Keratinocyte (primary cell): ENCODE data around the gene MFAP2. TPM values are rescaled to one million over a fixed set of nuclear protein-coding genes. Genes with fewer than 3 reads are reported as not detected.
"Not testable (repeated sequence)": the region's sequence is repeated elsewhere in the genome, so short reads cannot be mapped to it uniquely, and the experiment has no call there.

ENCODE experiments used
- DNase-seq: peaks from one replicate; pipeline ENCODE4 v3.0.0-alpha.2; 2011; ENCODE audit warnings: low read depth, missing footprints, low spot score
- FAIRE-seq: peaks from 2 replicates; lab custom pipeline; 2011; peaks lifted over from hg19 to GRCh38; lab: Jason Lieb, UNC
- H2AFZ ChIP-seq: 2 replicates; pipeline ENCODE4 v1.6.0; 2012; ENCODE audit warnings: low read length, control low read depth, inconsistent platforms; ENCODE audit not compliant: control insufficient read depth
- H3K27ac ChIP-seq: 2 replicates; pipeline ENCODE4 v1.5.1; 2011; ENCODE audit warnings: low read length; ENCODE audit not compliant: control insufficient read depth, insufficient read depth
- H3K27me3 ChIP-seq: 3 replicates; pipeline ENCODE4 v1.6.0; 2011; ENCODE audit warnings: low read length; ENCODE audit not compliant: control insufficient read depth, insufficient read depth; ENCODE audit errors: extremely low read depth
- H3K36me3 ChIP-seq, 2 experiments: 2 replicates in 1 of 2; 3 replicates in 1 of 2; pipeline ENCODE4 v1.5.1; 2011; ENCODE audit warnings: low read length in 2 of 2, mild to moderate bottlenecking in 1 of 2; ENCODE audit not compliant: control insufficient read depth in 2 of 2, insufficient read depth in 2 of 2; ENCODE audit errors: extremely low read depth in 1 of 2
- H3K4me1 ChIP-seq: 3 replicates; pipeline ENCODE4 v1.5.1; 2011; ENCODE audit warnings: low read length; ENCODE audit not compliant: control insufficient read depth, insufficient read depth; ENCODE audit errors: extremely low read depth
- H3K4me2 ChIP-seq: 3 replicates; pipeline ENCODE4 v1.6.0; 2011; ENCODE audit warnings: low read depth, low read length; ENCODE audit not compliant: control insufficient read depth, insufficient read depth; ENCODE audit errors: extremely low read depth
- H3K4me3 ChIP-seq, 3 experiments: fragments of 200-600 bp in 1 of 3; sonication (generic) in 1 of 3; 2 replicates in 2 of 3; 3 replicates in 1 of 3; pipeline ENCODE4 v1.5.1; 2011 to 2016; ENCODE audit warnings: low read length in 3 of 3, mild to moderate bottlenecking in 3 of 3, control low read depth in 2 of 3, inconsistent platforms in 1 of 3, low read depth in 1 of 3, mixed read lengths in 1 of 3, mixed run types in 1 of 3, moderate library complexity in 1 of 3; ENCODE audit not compliant: control insufficient read depth in 2 of 3, insufficient read depth in 2 of 3; ENCODE audit errors: extremely low read depth in 1 of 3
- H3K79me2 ChIP-seq: 2 replicates; pipeline ENCODE4 v1.6.0; 2012; ENCODE audit warnings: low read length; ENCODE audit not compliant: control insufficient read depth, insufficient read depth
- H3K9ac ChIP-seq: 3 replicates; pipeline ENCODE4 v1.6.0; 2011; ENCODE audit warnings: low read length; ENCODE audit not compliant: control insufficient read depth, insufficient read depth; ENCODE audit errors: extremely low read depth
- H3K9me1 ChIP-seq: 3 replicates; pipeline ENCODE4 v1.6.0; 2011; ENCODE audit warnings: low read length; ENCODE audit not compliant: control insufficient read depth, insufficient read depth; ENCODE audit errors: extremely low read depth
- H3K9me3 ChIP-seq: 2 replicates; pipeline ENCODE4 v1.5.1; 2012; ENCODE audit warnings: low read depth, low read length; ENCODE audit not compliant: control insufficient read depth
- H4K20me1 ChIP-seq: 3 replicates; pipeline ENCODE4 v1.6.0; 2011; ENCODE audit warnings: low read length; ENCODE audit not compliant: control insufficient read depth, insufficient read depth; ENCODE audit errors: extremely low read depth
- EZH2 ChIP-seq: IDR thresholded peaks from one replicate; pipeline ENCODE4 v1.6.1; 2012; ENCODE audit warnings: inconsistent platforms, mild to moderate bottlenecking, low read length, moderate library complexity
- dilution Hi-C: fragments of 300-500 bp; cut with MboI; formaldehyde crosslinking; loops from one replicate; pipeline ENCODE4 v1.7.0; 2020; ENCODE audit warnings: low sequenced_read_pairs; ENCODE audit not compliant: extremely low pct_ligation_motif_present
- polyA plus RNA-seq, 5 experiments: library from polyadenylated mRNA; depleted of rRNA in 3 of 5; stranded (reverse) in 3 of 5; stranded (forward) in 1 of 5; unstranded in 1 of 5; fragments of >200 nt; gene quantifications; 1 replicate in 1 of 5; 2 replicates in 3 of 5; 3 replicates in 1 of 5; pipeline versions ENCODE4 v1.2.1 to v1.2.3, GENCODE V29; 2011 to 2012; ENCODE audit warnings: missing spikeins in 2 of 5, low read depth in 1 of 5, low replicate concordance in 1 of 5
- TF ChIP-seq, protein P1 (sequence below), 3 experiments: IDR thresholded peaks in 1 of 3; conservative IDR thresholded peaks in 1 of 3; optimal IDR thresholded peaks in 1 of 3; 2 replicates in 2 of 3; 3 replicates in 1 of 3; pipeline versions ENCODE3 to v1.5.1; 2011; ENCODE audit warnings: low read length in 3 of 3, mild to moderate bottlenecking in 3 of 3, moderate library complexity in 2 of 3, control low read depth in 1 of 3, inconsistent platforms in 1 of 3; ENCODE audit not compliant: insufficient read depth in 2 of 3; ENCODE audit errors: extremely low read depth in 1 of 3

The MFAP2 gene
- polyA plus RNA-seq, 1 donor (not counting 4 experiments of a cell fraction or from before 2014, with no cell fraction given): 34.6 TPM

DNA sequence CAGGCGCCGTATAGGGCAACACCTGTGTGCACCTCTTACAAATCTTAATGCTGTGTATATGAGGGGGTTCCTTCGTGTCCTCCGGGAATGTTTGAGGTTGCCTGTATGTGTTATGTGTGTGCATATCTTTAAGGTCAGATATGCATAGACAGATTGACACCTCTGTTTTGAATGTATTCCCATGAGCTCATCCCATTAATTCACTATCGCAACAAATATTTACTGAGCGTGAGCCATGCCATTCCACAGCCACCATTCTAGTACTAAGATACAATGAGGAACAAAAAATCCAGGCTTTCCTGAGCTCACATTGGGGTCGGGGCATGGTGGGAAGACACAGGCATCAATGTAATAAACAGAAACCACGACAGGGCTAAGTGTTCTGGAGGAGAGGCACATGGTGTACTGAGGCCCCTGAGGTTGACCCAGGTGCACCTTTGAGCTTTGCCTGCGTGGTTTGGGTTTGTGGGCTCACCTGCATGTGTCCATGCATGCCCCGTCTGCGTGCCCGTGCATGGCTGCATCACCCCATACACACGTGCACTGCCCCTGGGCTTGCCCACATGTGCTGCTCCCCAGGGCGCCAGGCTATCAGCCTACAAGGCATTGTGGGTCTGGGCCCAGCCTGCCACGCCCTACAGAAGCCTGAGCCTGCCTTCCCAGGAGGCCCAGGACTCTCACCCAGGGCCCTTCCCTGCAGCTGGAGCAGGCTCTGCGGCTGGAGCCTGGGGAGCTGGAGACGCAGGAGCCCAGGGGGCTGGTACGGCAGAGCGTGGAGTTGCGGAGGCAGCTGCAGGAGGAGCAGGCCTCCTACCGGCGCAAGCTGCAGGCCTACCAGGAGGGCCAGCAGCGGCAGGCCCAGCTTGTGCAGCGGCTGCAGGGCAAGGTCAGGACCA, 51.0 kb downstream of the MFAP2 start:
- DNase-seq (peak; percentile 98), FAIRE-seq (peak; percentile 86)
- H3K36me3 ChIP-seq, H3K27me3 ChIP-seq, H3K9me1 ChIP-seq, H3K79me2 ChIP-seq, H4K20me1 ChIP-seq, H3K9me3 ChIP-seq, dilution Hi-C loops: not testable (repeated sequence)
- H3K4me2 ChIP-seq: peak overlapping the region; percentile 56
- H3K27ac ChIP-seq: peak overlapping the region; percentile 79
- H3K4me1 ChIP-seq: peaks cover 35% of the 10 kb centered on the region
- peak overlapping the region; percentile 61 for H3K9ac ChIP-seq
- TF ChIP-seq, protein P1, sequence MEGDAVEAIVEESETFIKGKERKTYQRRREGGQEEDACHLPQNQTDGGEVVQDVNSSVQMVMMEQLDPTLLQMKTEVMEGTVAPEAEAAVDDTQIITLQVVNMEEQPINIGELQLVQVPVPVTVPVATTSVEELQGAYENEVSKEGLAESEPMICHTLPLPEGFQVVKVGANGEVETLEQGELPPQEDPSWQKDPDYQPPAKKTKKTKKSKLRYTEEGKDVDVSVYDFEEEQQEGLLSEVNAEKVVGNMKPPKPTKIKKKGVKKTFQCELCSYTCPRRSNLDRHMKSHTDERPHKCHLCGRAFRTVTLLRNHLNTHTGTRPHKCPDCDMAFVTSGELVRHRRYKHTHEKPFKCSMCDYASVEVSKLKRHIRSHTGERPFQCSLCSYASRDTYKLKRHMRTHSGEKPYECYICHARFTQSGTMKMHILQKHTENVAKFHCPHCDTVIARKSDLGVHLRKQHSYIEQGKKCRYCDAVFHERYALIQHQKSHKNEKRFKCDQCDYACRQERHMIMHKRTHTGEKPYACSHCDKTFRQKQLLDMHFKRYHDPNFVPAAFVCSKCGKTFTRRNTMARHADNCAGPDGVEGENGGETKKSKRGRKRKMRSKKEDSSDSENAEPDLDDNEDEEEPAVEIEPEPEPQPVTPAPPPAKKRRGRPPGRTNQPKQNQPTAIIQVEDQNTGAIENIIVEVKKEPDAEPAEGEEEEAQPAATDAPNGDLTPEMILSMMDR (optimal IDR thresholded peaks at IDR 0.05 in 1 of 3, IDR thresholded peaks at IDR 0.05 in 1 of 3, conservative IDR thresholded peaks at IDR 0.05 in 1 of 3; ENCODE audit: extremely low read depth in 1 of 3, insufficient read depth in 2 of 3, low read length in 3 of 3): peak in 1 of 3 experiments; percentile 30
- peak overlapping the region; percentile 41 for H2AFZ ChIP-seq
- peak overlapping the region in 1 of 3 experiments; percentile 5 for H3K4me3 ChIP-seq

DNA sequence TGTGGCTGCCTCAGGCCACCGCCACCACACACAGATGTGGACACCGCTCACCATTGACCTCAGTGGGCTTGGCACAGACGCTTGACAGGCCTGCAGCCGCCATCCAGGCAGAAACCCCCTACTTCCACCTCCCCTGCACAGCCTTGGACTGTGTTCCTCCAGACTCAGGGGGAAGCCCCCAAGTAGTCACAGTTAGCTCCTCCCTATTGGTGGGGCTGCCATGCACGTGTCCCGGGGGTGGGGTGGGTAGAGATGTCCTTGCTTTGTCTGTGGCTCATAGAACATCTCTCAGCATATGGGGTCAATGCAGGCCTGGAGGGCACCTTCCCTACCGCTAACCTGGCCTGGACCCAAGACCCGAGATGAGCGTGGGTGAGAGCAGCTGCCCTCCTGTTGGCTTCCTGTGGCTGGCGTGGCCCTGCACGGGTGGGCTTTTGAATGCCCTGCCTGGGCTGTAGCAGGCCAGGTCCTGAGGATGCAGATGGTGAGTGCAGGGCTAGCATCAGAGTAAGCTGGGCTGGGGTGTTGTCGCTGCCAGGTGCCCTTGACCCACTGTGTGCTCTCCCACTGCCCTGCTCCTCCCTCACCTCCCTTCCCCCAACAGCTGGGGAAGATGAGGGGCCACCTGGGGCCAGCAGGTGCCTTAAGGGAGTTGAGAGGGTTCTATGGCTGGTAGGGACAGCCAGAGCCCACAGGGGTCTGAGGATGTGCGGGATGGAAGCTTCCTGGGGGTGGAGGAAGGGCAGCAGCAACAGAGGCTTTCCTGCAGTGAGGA, 52.5 kb downstream of the MFAP2 start:
- Histone ChIP-seq H3K4me3 (no peak overlapping the region), H3K9me3 (no peaks in the 10 kb centered on the region), H4K20me1 (peaks cover 4% of the 10 kb centered on the region), H3K79me2 (no peaks in the 10 kb centered on the region), H3K27ac (no peak overlapping the region), H3K4me1 (peaks cover 35% of the 10 kb centered on the region), H3K27me3 (no peaks in the 10 kb centered on the region), H3K4me2 (no peak overlapping the region), H2AFZ (no peak overlapping the region), H3K9me1 (no peaks in the 10 kb centered on the region), H3K9ac (no peak overlapping the region), H3K36me3 (peaks cover 3 to 5% of the 10 kb centered on the region in 2 experiments)
- FAIRE-seq: no peak
- no peak for DNase-seq
- TF ChIP-seq EZH2: no peak
- TF ChIP-seq, protein P1 (optimal IDR thresholded peaks at IDR 0.05 in 1 of 3, IDR thresholded peaks at IDR 0.05 in 1 of 3, conservative IDR thresholded peaks at IDR 0.05 in 1 of 3; ENCODE audit: extremely low read depth in 1 of 3, insufficient read depth in 2 of 3, low read length in 3 of 3): no peak
- dilution Hi-C loops: no loop called here
